Liver (tissue), 9 donors: Measurements from ENCODE around the gene LRP4. TPM values are rescaled to one million over a fixed set of nuclear protein-coding genes. Genes with fewer than 3 reads are reported as not detected.

ENCODE experiments used
- DNase-seq: peaks from one replicate; pipeline ENCODE4 v3.0.0-alpha.2; 2017; ENCODE audit warnings: low spot score
- H3K27ac ChIP-seq, 2 donors: one replicate each; pipeline ENCODE4 v1.7.0; 2013; ENCODE audit warnings: inconsistent platforms in 2 of 2, low read length in 2 of 2, control low read depth in 1 of 2, low read depth in 1 of 2, mild to moderate bottlenecking in 1 of 2
- H3K27me3 ChIP-seq, 4 donors: one replicate each; pipeline versions ENCODE4 v1.6.1 to v1.7.0; 2013; ENCODE audit warnings: low read length in 3 of 4, inconsistent platforms in 1 of 4, mild to moderate bottlenecking in 1 of 4, moderate library complexity in 1 of 4; ENCODE audit not compliant: control insufficient read depth in 4 of 4, insufficient read depth in 4 of 4
- H3K36me3 ChIP-seq, 4 donors: one replicate each; pipeline versions ENCODE4 v1.6.1 to v1.7.0; 2013; ENCODE audit warnings: low read length in 3 of 4, mild to moderate bottlenecking in 3 of 4, low read depth in 1 of 4, moderate library complexity in 1 of 4; ENCODE audit not compliant: control insufficient read depth in 4 of 4, insufficient read depth in 3 of 4
- H3K4me1 ChIP-seq, 4 donors: one replicate each; pipeline versions ENCODE4 v1.6.1 to v1.7.0; 2013; ENCODE audit warnings: low read length in 3 of 4, mild to moderate bottlenecking in 3 of 4, moderate library complexity in 1 of 4; ENCODE audit not compliant: control insufficient read depth in 4 of 4, insufficient read depth in 4 of 4
- H3K4me3 ChIP-seq, 3 donors: one replicate each; pipeline versions ENCODE4 v1.6.1 to v1.7.0; 2013; ENCODE audit warnings: low read length in 3 of 3, control low read depth in 1 of 3, low read depth in 1 of 3, mild to moderate bottlenecking in 1 of 3
- H3K9ac ChIP-seq, 2 donors: one replicate each; pipeline ENCODE4 v1.7.0; 2013; ENCODE audit warnings: low read length in 2 of 2, mild to moderate bottlenecking in 2 of 2, moderate library complexity in 2 of 2, control low read depth in 1 of 2, low read depth in 1 of 2
- H3K9me3 ChIP-seq, 4 donors: one replicate each; pipeline versions ENCODE4 v1.6.1 to v1.7.0; 2013; ENCODE audit warnings: low read length in 3 of 4; ENCODE audit not compliant: control insufficient read depth in 4 of 4
- ATF3 ChIP-seq: IDR thresholded peaks from 2 replicates; pipeline ENCODE4 v1.6.1; 2016; ENCODE audit warnings: antibody characterized with exemption
- EGR1 ChIP-seq, 2 donors: IDR thresholded peaks; 2 replicates each; pipeline ENCODE4 v1.6.1; 2016 to 2018; ENCODE audit warnings: antibody characterized with exemption in 2 of 2, low read depth in 2 of 2
- FOXA1 ChIP-seq: IDR thresholded peaks from 2 replicates; pipeline ENCODE4 v1.6.1; 2016; ENCODE audit warnings: antibody characterized with exemption
- GABPA ChIP-seq, 2 donors: IDR thresholded peaks in 1 of 2; conservative IDR thresholded peaks in 1 of 2; 2 replicates each; pipeline ENCODE4 v1.6.1; 2016; ENCODE audit warnings: antibody characterized with exemption in 2 of 2, mild to moderate bottlenecking in 1 of 2, moderate library complexity in 1 of 2
- HNF4A ChIP-seq, 2 donors: conservative IDR thresholded peaks; 2 replicates each; pipeline ENCODE4 v1.6.1; 2016; ENCODE audit warnings: antibody characterized with exemption in 2 of 2, mild to moderate bottlenecking in 2 of 2
- HNF4G ChIP-seq: IDR thresholded peaks from 2 replicates; pipeline ENCODE4 v1.6.1; 2016; ENCODE audit warnings: antibody characterized with exemption
- JUND ChIP-seq, 2 donors: IDR thresholded peaks; 2 replicates each; pipeline ENCODE4 v1.6.1; 2016; ENCODE audit warnings: antibody characterized with exemption in 2 of 2
- RAD21 ChIP-seq, 2 donors: IDR thresholded peaks; 2 replicates each; pipeline ENCODE4 v1.6.1; 2016; ENCODE audit warnings: antibody characterized with exemption in 2 of 2, mild to moderate bottlenecking in 2 of 2
- RXRA ChIP-seq, 2 donors: IDR thresholded peaks; 2 replicates each; pipeline ENCODE4 v1.6.1; 2017 to 2018; ENCODE audit warnings: antibody characterized with exemption in 2 of 2, mild to moderate bottlenecking in 1 of 2
- TAF1 ChIP-seq: conservative IDR thresholded peaks from 2 replicates; pipeline ENCODE4 v1.6.1; 2016; ENCODE audit warnings: antibody characterized with exemption, mild to moderate bottlenecking
- WGBS: extraction: QIAGEN DNeasy Blood & Tissue Kit; methylation state at CpG from one replicate; pipeline ENCODE4 v1.1.7; 2013; 5-methylcytosine and 5-hydroxymethylcytosine counted together
- polyA plus RNA-seq, 2 donors: library from polyadenylated mRNA; stranded (reverse) in 1 of 2; unstranded in 1 of 2; fragments of 200-250 nt in 1 of 2; fragments of >200 nt in 1 of 2; fragmentation: Nextera tagmentation in 1 of 2; extraction: Ambion mirVana in 1 of 2; gene quantifications; one replicate each; pipeline versions ENCODE4 v1.2.1 to v1.2.3, GENCODE V29; 2013 to 2015
- total RNA-seq, 2 donors: library from RNA; depleted of rRNA; stranded (reverse); fragments of >200 nt; gene quantifications; one replicate each; pipeline ENCODE4 v1.2.3, GENCODE V29; 2014
- TF ChIP-seq, protein P1 (sequence below): fragments of 150-350 bp; IDR thresholded peaks from 2 replicates; pipeline ENCODE4 v1.5.1; 2017; ENCODE audit warnings: improper control_type of control experiment, low read depth, low read length; ENCODE audit not compliant: missing input control
- TF ChIP-seq, protein P2 (sequence below): IDR thresholded peaks from 2 replicates; pipeline ENCODE4 v1.6.1; 2016; ENCODE audit warnings: antibody characterized with exemption
- TF ChIP-seq, protein P3 (sequence below): IDR thresholded peaks from 2 replicates; pipeline ENCODE4 v1.6.1; 2016; ENCODE audit warnings: antibody characterized with exemption, mild to moderate bottlenecking
- donor health status: healthy.
- donor health status: healthy.
- donor health status: healthy.
- donor health status: healthy.
- donor health status: healthy.

Gene LRP4
- total and polyA plus RNA-seq, 4 donors = 0.50 to 3.1 (median 0.90) TPM

GRCh38 chr11:46916286-46917108, 1.9 kb downstream of the LRP4 start:
- TF ChIP-seq GABPA (IDR thresholded peaks at IDR 0.05 in 1 of 2, conservative IDR thresholded peaks at IDR 0.05 in 1 of 2) (no peak), EGR1 (IDR thresholded peaks at IDR 0.05; ENCODE audit: low read depth in 2 of 2) (no peak), RAD21 (IDR thresholded peaks at IDR 0.05) (peak in 1 of 2 donors; percentile 47)
- peak overlapping the region; percentile 33 to 64 (median 58) for H3K4me3 ChIP-seq
- H3K9ac ChIP-seq = no peak overlapping the region
- peaks cover 8 to 17% (median 16%) of the 10 kb centered on the region in 4 donors for H3K4me1 ChIP-seq
- no peaks in the 10 kb centered on the region for H3K27me3 ChIP-seq
- 25% methylated on average over 24 of the region's 24 CpGs for WGBS
- H3K9me3 ChIP-seq = no peaks in the 10 kb centered on the region
- H3K36me3 ChIP-seq = no peaks in the 10 kb centered on the region
- H3K27ac ChIP-seq = peak overlapping the region; percentile 2 to 27
- DNase-seq = no peak

GRCh38 chr11:46914910-46915309, 3.4 kb downstream of the LRP4 start:
- Histone ChIP-seq H3K4me1 (peaks cover 8 to 17% (median 16%) of the 10 kb centered on the region in 4 donors), H3K9me3 (no peaks in the 10 kb centered on the region), H3K4me3 (no peak overlapping the region), H3K36me3 (no peaks in the 10 kb centered on the region), H3K9ac (no peak overlapping the region), H3K27me3 (no peaks in the 10 kb centered on the region), H3K27ac (no peak overlapping the region)
- DNase-seq = no peak
- TF ChIP-seq TAF1 (no peak), ATF3 (no peak), RAD21 (IDR thresholded peaks at IDR 0.05) (no peak), JUND (IDR thresholded peaks at IDR 0.05) (no peak), HNF4G (no peak)
- TF ChIP-seq, protein P1, sequence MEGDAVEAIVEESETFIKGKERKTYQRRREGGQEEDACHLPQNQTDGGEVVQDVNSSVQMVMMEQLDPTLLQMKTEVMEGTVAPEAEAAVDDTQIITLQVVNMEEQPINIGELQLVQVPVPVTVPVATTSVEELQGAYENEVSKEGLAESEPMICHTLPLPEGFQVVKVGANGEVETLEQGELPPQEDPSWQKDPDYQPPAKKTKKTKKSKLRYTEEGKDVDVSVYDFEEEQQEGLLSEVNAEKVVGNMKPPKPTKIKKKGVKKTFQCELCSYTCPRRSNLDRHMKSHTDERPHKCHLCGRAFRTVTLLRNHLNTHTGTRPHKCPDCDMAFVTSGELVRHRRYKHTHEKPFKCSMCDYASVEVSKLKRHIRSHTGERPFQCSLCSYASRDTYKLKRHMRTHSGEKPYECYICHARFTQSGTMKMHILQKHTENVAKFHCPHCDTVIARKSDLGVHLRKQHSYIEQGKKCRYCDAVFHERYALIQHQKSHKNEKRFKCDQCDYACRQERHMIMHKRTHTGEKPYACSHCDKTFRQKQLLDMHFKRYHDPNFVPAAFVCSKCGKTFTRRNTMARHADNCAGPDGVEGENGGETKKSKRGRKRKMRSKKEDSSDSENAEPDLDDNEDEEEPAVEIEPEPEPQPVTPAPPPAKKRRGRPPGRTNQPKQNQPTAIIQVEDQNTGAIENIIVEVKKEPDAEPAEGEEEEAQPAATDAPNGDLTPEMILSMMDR = no peak
- TF ChIP-seq, protein P2, sequence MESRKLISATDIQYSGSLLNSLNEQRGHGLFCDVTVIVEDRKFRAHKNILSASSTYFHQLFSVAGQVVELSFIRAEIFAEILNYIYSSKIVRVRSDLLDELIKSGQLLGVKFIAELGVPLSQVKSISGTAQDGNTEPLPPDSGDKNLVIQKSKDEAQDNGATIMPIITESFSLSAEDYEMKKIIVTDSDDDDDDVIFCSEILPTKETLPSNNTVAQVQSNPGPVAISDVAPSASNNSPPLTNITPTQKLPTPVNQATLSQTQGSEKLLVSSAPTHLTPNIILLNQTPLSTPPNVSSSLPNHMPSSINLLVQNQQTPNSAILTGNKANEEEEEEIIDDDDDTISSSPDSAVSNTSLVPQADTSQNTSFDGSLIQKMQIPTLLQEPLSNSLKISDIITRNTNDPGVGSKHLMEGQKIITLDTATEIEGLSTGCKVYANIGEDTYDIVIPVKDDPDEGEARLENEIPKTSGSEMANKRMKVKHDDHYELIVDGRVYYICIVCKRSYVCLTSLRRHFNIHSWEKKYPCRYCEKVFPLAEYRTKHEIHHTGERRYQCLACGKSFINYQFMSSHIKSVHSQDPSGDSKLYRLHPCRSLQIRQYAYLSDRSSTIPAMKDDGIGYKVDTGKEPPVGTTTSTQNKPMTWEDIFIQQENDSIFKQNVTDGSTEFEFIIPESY = no peak
- WGBS = 73% methylated on average over 7 of the region's 7 CpGs

GRCh38 chr11:46914363-46914762, 4.0 kb downstream of the LRP4 start:
- DNase-seq = no peak
- Histone ChIP-seq H3K9me3 (no peaks in the 10 kb centered on the region), H3K9ac (no peak overlapping the region), H3K27ac (no peak overlapping the region), H3K36me3 (no peaks in the 10 kb centered on the region), H3K4me3 (no peak overlapping the region), H3K4me1 (peaks cover 8 to 17% (median 16%) of the 10 kb centered on the region in 4 donors), H3K27me3 (no peaks in the 10 kb centered on the region)
- TF ChIP-seq JUND (IDR thresholded peaks at IDR 0.05) (no peak), RXRA (IDR thresholded peaks at IDR 0.05) (no peak), HNF4G (no peak), TAF1 (no peak), ATF3 (no peak), FOXA1 (no peak), GABPA (IDR thresholded peaks at IDR 0.05 in 1 of 2, conservative IDR thresholded peaks at IDR 0.05 in 1 of 2) (no peak), HNF4A (conservative IDR thresholded peaks at IDR 0.05) (no peak)
- TF ChIP-seq, protein P1 = no peak
- TF ChIP-seq, protein P3, sequence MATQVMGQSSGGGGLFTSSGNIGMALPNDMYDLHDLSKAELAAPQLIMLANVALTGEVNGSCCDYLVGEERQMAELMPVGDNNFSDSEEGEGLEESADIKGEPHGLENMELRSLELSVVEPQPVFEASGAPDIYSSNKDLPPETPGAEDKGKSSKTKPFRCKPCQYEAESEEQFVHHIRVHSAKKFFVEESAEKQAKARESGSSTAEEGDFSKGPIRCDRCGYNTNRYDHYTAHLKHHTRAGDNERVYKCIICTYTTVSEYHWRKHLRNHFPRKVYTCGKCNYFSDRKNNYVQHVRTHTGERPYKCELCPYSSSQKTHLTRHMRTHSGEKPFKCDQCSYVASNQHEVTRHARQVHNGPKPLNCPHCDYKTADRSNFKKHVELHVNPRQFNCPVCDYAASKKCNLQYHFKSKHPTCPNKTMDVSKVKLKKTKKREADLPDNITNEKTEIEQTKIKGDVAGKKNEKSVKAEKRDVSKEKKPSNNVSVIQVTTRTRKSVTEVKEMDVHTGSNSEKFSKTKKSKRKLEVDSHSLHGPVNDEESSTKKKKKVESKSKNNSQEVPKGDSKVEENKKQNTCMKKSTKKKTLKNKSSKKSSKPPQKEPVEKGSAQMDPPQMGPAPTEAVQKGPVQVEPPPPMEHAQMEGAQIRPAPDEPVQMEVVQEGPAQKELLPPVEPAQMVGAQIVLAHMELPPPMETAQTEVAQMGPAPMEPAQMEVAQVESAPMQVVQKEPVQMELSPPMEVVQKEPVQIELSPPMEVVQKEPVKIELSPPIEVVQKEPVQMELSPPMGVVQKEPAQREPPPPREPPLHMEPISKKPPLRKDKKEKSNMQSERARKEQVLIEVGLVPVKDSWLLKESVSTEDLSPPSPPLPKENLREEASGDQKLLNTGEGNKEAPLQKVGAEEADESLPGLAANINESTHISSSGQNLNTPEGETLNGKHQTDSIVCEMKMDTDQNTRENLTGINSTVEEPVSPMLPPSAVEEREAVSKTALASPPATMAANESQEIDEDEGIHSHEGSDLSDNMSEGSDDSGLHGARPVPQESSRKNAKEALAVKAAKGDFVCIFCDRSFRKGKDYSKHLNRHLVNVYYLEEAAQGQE = no peak
- WGBS = 78% methylated on average over 5 of the region's 5 CpGs
